Stimulated activated CD8-positive, alpha-beta memory T cell treated with anti-CD3 and anti-CD28 coated beads, Interleukin-4, amount 100 ng/mL, for 4 hours (primary cell): ENCODE results near the gene GSDME.

ENCODE experiments used
- DNase-seq, 2 donors: peaks; one replicate each; pipeline ENCODE4 v3.0.0-alpha.2; 2020; ENCODE audit warnings: low read depth in 2 of 2, low spot score in 1 of 2

GSDME gene

GRCh38 chr7:24723178-24723530, 34.1 kb downstream of the GSDME start:
- no peak for DNase-seq

DNA sequence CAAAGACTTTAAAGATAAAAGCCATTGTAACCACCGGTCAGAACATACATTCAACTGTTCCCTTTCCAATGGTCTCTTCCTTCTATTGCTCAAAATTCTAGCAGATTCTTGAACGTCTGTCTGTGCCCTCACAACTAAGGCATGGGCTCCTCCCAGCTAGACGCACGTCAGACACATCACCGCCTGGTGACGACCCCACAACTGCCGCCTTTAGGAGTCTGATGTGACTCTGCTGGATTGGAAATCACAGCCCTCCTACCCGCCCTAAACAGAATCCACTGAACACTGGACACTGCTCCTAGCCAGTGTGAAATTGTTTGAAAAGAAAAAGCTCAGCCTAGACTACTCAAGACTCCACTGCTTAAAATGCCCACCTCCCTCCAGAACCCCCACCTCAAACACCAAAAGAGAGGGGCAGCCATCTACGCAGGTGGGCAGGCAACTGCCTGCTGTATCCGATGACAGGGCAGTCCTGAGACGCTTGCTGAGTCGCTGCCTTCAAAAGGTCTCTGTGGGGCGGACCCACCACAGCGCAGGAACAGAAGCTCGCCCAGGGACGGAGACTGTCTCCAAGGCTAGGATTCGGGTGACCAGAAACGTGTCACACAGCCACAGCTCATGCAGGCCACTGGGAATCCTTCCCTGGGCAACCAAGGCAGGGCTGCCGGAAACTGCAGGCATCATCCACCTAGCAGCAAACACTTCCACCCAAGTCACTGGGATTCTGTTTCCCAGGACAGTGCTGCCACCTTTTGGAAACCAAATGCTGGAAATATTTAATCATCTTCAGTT, 34.7 kb downstream of the GSDME start:
- no peak for DNase-seq

- no peak for DNase-seq
Observed at GRCh38 chr7:24721481-24722001, 35.7 kb downstream of the GSDME start.

- DNase-seq, result no peak
Observed at GRCh38 chr7:24720283-24720682, 37.0 kb downstream of the GSDME start.

DNA sequence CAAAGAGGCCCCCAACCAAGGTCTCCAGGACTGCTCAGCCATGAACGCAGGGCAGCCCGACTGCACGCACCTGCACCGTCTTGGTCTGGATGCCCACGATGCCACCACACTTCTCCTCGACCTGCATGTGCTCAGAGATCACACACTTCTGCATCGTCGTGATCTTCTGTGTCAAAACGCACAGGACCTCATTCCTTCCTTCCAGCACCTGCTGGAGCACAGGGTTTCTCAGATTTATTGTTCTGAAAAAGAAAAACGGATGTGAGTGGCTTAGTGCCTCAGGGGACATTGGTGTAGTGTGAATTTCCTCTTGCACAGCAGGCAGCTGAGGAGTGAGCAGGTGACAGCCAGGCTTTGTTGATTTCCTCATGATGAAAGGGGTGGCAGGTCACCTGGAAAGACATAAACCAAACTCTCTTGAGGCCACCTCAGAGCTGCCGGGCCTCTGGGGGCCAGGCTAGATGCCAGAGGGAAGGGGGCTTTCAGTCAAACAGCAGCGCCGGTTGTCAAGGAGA, 38.2 kb downstream of the GSDME start:
- DNase-seq, result no peak

GRCh38 chr7:24718431-24718831, 38.8 kb downstream of the GSDME start:
- no peak for DNase-seq

- no peak for DNase-seq
Observed at GRCh38 chr7:24717694-24718320, 39.5 kb downstream of the GSDME start.

GRCh38 chr7:24717247-24717622, 40.0 kb downstream of the GSDME start:
- no peak for DNase-seq

GRCh38 chr7:24716480-24717246, 40.6 kb downstream of the GSDME start:
- DNase-seq, result no peak

DNA sequence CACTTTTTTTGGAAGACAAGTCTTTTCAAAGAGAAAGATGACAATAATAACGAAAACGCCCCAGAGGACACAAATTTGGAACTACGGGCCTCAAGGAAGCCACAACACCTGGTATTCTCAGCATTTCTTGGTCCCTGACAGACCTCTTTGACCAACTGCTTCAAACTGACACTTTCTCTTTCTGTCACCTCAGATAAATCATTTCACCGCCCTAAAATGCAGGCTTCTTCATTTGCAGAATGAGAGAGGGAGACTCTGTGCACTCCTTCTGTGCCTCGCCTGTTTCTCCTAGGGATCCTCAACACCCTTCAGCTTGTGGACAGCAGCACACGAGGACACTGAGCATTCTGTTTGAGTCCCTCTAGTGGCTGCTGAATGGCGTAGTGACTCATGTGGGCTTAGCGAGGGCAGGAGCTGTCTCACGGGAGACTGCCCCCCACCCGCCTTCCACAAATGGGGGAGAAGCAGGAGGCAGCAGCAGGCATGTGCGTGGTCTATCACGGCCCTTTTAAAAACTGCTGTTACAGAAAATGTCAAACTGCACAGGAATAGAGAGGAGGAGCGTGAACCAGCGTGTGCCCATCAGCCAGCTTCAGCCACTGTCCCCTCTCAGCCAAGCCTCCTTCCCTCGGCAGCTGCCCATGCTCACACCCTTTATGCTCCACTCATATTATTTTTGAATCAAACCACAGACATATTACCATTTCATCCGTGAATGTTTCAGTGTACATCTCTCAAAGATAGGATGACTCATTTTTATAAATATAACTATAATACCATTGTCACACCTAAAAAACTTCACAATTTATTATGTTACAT, 41.4 kb downstream of the GSDME start:
- no peak for DNase-seq

DNA sequence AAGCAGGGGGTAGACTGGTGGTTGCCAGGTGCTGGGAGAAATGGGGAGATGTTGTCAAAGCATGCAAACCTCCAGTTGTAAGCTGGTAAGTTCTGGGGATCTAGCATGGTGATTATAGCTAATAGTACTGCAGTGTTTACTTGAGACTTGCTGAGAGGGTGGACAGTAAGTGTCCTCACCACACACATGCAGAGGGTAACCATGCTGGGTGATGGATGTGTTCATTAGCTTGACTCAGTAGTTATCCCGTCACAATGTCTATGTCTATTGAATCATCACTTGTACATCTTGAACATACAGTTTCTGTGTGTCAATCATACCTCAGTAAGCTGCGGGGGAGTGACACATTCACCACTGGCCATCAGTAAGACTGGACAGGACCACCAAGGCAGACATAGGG, 42.1 kb downstream of the GSDME start:
- DNase-seq, result no peak

DNA sequence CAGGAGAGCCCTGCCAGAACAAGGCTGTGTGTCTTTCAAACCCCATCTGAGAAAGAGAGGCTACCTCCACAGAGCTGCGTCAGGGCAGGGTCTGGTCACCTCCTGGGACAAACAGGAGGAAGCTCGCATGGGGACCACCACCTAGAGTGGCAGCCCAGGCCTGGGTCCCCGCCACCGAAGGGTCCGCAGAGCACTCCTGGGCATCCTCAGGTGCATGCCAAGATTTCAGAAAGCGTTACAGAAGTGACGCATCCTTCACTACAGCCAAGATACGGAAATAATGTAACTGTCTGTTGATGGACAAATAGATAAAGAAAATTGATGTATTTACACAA, 42.6 kb downstream of the GSDME start:
- DNase-seq, result no peak

DNA sequence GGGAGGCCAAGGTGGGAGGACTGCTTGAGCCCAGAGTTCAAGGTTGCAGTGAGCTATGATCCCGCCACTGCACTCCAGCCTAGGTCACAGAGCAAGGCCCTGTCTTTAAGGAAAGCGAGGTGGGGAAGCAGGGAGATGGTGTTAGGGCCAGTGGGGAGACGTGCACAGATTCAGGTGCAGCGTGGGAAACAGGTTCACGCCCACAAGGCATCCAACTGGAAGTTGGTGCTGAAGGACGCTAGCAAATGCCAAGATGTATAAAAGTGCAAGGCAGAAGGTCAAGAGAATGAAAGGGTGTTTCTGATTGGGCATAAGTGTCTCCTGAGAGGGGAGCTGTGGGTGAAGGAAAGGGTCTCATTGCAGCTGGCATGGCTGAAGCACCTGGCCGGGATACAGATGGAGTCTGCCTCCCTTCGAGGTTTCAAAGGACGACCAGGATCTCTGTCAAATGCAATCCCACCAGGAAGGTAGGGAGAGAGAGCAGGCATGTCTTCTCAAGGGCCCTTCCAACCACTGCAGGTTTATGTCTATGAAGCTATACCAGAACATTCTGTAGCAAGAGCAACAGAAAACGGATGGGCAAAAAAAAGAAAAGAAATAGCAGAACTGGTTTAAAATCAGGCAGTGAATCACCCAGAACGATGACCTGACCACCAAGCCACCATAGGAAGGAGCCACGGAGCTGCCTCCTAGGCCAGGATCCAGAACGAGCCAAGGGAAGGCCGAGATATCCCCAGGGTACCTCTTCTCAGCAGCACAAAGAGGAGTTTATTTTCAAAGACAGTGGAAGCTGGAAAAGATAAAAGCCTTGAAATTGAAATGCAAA, 43.2 kb downstream of the GSDME start:
- DNase-seq, result no peak

DNA sequence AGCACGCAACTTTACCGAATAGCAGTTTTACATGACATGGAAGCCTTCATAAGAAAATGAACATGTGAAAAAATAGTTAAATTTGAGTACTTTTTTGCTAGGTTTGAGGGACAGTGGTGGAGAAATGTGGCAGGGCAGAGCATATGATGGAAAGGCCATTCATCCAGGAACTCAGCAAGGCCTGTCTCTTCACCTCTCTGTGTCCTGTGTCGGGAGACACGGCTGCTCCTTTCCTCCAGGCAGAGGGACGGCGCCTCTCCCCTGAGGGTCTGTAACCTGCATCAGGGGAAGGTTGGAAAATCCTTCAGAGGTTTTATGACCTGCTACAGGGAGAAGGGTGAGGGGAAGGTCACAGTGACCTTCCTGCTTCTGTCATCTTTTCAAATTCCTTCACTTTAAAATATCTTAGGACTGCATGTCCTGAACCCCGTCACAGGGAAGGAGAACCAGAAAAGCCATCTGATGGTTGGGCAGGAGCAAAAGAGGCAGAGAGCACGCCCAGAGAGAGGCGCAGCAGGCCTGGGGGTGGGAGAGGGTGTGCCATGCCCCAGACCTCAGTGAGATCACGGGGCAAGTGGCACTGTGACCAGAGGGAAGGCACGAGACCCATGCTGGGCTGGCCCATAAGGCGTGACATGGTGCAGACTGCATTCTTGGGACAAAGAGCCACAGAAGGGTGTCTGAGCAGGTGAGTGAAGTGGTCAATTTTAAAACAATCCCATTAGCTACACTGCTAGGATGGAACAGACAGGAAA, 44.0 kb downstream of the GSDME start:
- DNase-seq, result no peak

DNA sequence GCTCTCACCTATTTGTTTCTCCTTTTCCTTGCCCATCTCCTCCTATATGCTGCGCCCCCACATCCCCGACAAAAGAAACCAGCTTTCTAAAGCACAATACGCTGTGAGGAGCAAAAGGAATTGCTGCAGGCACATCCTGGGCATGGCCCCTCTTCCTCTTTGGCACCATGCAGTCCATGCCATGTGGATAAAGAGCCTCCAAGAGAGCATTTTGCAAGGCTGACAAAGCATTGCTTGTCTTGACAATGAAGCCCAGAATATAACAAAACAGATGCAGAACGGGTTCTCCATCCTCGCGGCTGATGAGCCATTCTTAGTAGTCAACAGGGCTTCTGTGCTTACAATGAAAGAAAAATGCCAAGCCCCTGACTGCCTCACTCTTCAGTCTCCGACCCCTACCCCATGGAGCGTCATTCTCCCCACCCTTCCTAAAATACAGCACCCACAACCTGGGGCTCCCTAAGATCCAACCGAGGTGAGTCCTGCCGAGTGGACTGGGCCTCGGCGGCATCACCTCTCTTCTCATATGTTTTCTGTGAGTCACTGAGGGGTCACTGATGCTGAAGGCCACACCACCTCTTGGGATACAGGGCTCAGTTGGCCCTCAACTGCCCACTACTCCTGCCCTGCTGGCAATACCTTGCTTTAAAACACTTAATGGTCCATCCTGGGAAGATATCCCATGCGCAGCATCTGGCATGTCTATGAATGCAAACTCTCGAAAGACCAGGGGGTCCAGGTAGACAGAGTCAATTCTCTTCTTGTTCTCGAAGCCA, 47.5 kb downstream of the GSDME start:
- no peak for DNase-seq

DNA sequence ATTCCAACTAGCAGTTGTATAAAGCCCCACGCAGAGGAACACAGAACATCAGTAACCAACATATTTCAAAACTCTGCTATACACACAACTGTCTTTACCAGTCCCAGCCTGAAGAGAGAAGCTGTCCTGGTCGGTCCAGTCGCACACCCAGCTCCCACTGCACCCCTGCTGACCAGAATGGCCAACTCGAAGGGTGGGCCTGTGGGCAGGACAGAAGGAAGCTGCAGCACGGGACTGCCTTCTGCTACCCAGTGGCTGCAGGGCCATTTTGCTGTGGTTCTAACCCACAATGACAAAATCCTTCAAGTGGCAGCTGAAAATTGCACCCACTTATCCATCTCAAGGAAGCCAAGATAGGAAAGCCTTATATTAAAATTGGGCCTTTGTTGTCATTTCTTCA, 48.2 kb downstream of the GSDME start:
- no peak for DNase-seq

DNA sequence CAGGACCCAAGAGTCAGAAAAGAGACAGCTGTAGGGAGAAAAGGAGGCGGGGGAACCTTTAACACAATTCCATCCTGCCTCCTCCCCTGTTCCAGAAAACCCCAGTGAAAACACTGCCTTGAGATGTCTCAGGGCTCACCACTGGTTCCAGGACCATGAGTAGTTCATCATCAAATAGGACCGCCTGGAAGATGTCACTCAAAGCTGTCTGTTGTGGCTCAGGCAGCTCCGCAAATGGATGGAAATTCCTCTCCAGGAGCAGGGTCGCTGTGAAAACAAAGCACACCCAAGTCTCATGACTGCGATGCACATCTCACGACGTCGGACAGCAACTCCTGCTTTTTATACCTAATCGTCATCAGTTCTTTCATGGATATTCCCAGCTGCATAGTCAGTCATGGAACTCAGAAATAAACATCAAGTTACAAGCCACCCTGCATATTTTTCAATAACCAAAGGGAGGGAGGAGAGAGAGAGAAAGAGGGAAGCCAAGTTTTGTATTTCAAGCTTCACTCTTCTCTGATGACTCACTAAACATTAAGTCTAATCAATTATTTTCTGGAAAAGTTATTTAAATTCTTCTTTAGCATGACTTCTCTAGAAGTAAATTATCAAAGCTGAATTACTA, 49.2 kb downstream of the GSDME start:
- DNase-seq, result no peak
